ENCODE data around the gene CRLF1. TPM values are rescaled to one million over a fixed set of nuclear protein-coding genes. Genes with fewer than 3 reads are reported as not detected.

The CRLF1 gene
- total and polyA plus RNA-seq, 12 donors: 0.44 to 111 (median 21.3) TPM

GRCh38 chr19:18551631-18552030 is 55.0 kb downstream of the CRLF1 start:
- Histone ChIP-seq H3K9me3 (replicated peaks in 1 of 3) (no peaks in the 10 kb centered on the region), H3K27me3 (no peaks in the 10 kb centered on the region), H3K36me3 (replicated peaks in 1 of 2) (no peaks in the 10 kb centered on the region), H3K27ac (no peak overlapping the region), H3K4me1 (replicated peaks in 1 of 2) (no peaks in the 10 kb centered on the region), H3K4me3 (no peak overlapping the region)
- TF ChIP-seq CTCF (IDR thresholded peaks at IDR 0.05) (no peak), POLR2A (IDR thresholded peaks at IDR 0.05) (no peak)
- intact Hi-C loops (cut with DNase I): no loop called here
- 52 to 68% (median 64%) methylated on average over 6 of the region's 6 CpGs for WGBS, 4 donors
- DNase-seq: no peak

- intact Hi-C loops (cut with DNase I): no loop called here
These were observed 62.7 kb downstream of the CRLF1 start for GRCh38 chr19:18543814-18544475.

More at GRCh38 chr19:18543814-18544475, 62.7 kb downstream of the CRLF1 start:
- peak overlapping the region in 2 of 5 donors; percentile 74 to 95 for H3K27ac ChIP-seq
- H3K36me3 ChIP-seq (replicated peaks in 1 of 2): peaks cover 0 to 25% of the 10 kb centered on the region in 2 donors
- no peaks in the 10 kb centered on the region for H3K27me3 ChIP-seq
- peaks cover 2 to 13% of the 10 kb centered on the region in 2 donors for H3K4me1 ChIP-seq (replicated peaks in 1 of 2)
- H3K9me3 ChIP-seq (replicated peaks in 1 of 3): no peaks in the 10 kb centered on the region
- peak in 6 of 7 donors; percentile 50 to 70 (median 58) for DNase-seq
- H3K4me3 ChIP-seq: peak overlapping the region in 2 of 4 donors; percentile 40 to 76
- TF ChIP-seq POLR2A (IDR thresholded peaks at IDR 0.05) (no peak), CTCF (IDR thresholded peaks at IDR 0.05) (no peak)
- WGBS, 4 donors: 5 to 11% (median 10%) methylated on average over 6 to 12 of the region's 12 CpGs

Small RNA genes within 50 kb of the gene (small RNA-seq; reads per million reads assigned to genes)
- gene RN7SL155P: 0 reads per million in 2 donors

Other genes with a start within 250 kb of the CRLF1 start
- gene GDF15, start 220.6 kb downstream of the CRLF1 start, total RNA-seq: 10 to 100 TPM in 4 of 9 donors, 1 to 10 TPM in 4, under 1 TPM in 1; 0.90 to 29.2 (median 6.2) TPM
- gene GDF15, start 220.6 kb downstream of the CRLF1 start, polyA plus RNA-seq: 1 to 10 TPM in 2 of 3 donors, under 1 TPM in 1; 0.33 to 5.3 (median 2.6) TPM
- gene LRRC25, start 209.2 kb downstream of the CRLF1 start, total RNA-seq: 10 to 100 TPM in 7 of 9 donors, 1 to 10 TPM in 2; 1.5 to 38.2 (median 21.6) TPM
- 10 to 100 TPM in 1 of 3 donors, 1 to 10 TPM in 2; 5.1 to 18.4 (median 8.5) TPM for gene LRRC25, start 209.2 kb downstream of the CRLF1 start, polyA plus RNA-seq
- gene SSBP4, start 187.4 kb downstream of the CRLF1 start, total RNA-seq: 100 to 1,000 TPM in 1 of 9 donors, 10 to 100 TPM in 8; 38.9 to 119 (median 69.9) TPM
- gene SSBP4, start 187.4 kb downstream of the CRLF1 start, polyA plus RNA-seq: 100 to 1,000 TPM in 2 of 3 donors, 1 to 10 TPM in 1; 9.1 to 160 (median 136) TPM
- gene ISYNA1, start 168.7 kb downstream of the CRLF1 start, total RNA-seq: 100 to 1,000 TPM in 3 of 9 donors, 10 to 100 TPM in 6; 32.3 to 211 (median 66.0) TPM
- gene ISYNA1, start 168.7 kb downstream of the CRLF1 start, polyA plus RNA-seq: 100 to 1,000 TPM in 2 of 3 donors, 1 to 10 TPM in 1; 3.2 to 313 (median 125) TPM
- 10 to 100 TPM in 7 of 9 donors, 1 to 10 TPM in 2; 3.6 to 28.3 (median 14.2) TPM for gene ELL, start 84.7 kb downstream of the CRLF1 start, total RNA-seq
- 10 to 100 TPM in 1 of 3 donors, 1 to 10 TPM in 2; 1.8 to 14.3 (median 9.1) TPM for gene ELL, start 84.7 kb downstream of the CRLF1 start, polyA plus RNA-seq
- gene FKBP8, start 63.2 kb downstream of the CRLF1 start, total RNA-seq: 100 to 1,000 TPM; 128 to 463 (median 261) TPM
- 100 to 1,000 TPM in 2 of 3 donors, 10 to 100 TPM in 1; 26.3 to 816 (median 417) TPM for gene FKBP8, start 63.2 kb downstream of the CRLF1 start, polyA plus RNA-seq
- 100 to 1,000 TPM in 3 of 9 donors, 10 to 100 TPM in 6; 57.7 to 165 (median 83.3) TPM for gene KXD1, start 48.9 kb downstream of the CRLF1 start, total RNA-seq
- gene KXD1, start 48.9 kb downstream of the CRLF1 start, polyA plus RNA-seq: 100 to 1,000 TPM in 1 of 3 donors, 10 to 100 TPM in 2; 74.2 to 120 (median 79.4) TPM
- 1,000 to 10,000 TPM in 6 of 9 donors, 100 to 1,000 TPM in 3; 781 to 1,331 (median 1,025) TPM for gene UBA52, start 34.9 kb downstream of the CRLF1 start, total RNA-seq
- gene UBA52, start 34.9 kb downstream of the CRLF1 start, polyA plus RNA-seq: 1,000 to 10,000 TPM in 2 of 3 donors, 100 to 1,000 TPM in 1; 950 to 1,900 (median 1,669) TPM
- 100 to 1,000 TPM in 3 of 9 donors, 10 to 100 TPM in 6; 56.1 to 268 (median 89.4) TPM for gene REX1BD, start 18.0 kb downstream of the CRLF1 start, total RNA-seq
- gene REX1BD, start 18.0 kb downstream of the CRLF1 start, polyA plus RNA-seq: 100 to 1,000 TPM in 2 of 3 donors, 1 to 10 TPM in 1; 8.8 to 156 (median 148) TPM
- 10 to 100 TPM in 2 of 9 donors, 1 to 10 TPM in 6, under 1 TPM in 1; 0.89 to 13.9 (median 5.2) TPM for gene TMEM59L, start 6.1 kb upstream of the CRLF1 start, total RNA-seq
- gene TMEM59L, start 6.1 kb upstream of the CRLF1 start, polyA plus RNA-seq: 10 to 100 TPM in 1 of 3 donors, 1 to 10 TPM in 2; 1.9 to 14.5 (median 5.5) TPM
- gene KLHL26, start 30.2 kb upstream of the CRLF1 start, total RNA-seq: 10 to 100 TPM in 3 of 9 donors, 1 to 10 TPM in 6; 1.4 to 15.2 (median 9.0) TPM
- gene KLHL26, start 30.2 kb upstream of the CRLF1 start, polyA plus RNA-seq: 1 to 10 TPM; 1.7 to 5.1 (median 3.7) TPM
- gene CRTC1, start 76.9 kb upstream of the CRLF1 start, total RNA-seq: 10 to 100 TPM in 6 of 9 donors, 1 to 10 TPM in 3; 3.1 to 22.5 (median 10.2) TPM
- gene CRTC1, start 76.9 kb upstream of the CRLF1 start, polyA plus RNA-seq: 10 to 100 TPM in 2 of 3 donors, 1 to 10 TPM in 1; 4.6 to 38.1 (median 18.1) TPM
- gene COMP, start 184.5 kb upstream of the CRLF1 start, total RNA-seq: under 1 TPM in 1 of 9 donors, not detected in 8; 0.11 TPM
- gene COMP, start 184.5 kb upstream of the CRLF1 start, polyA plus RNA-seq: under 1 TPM in 2 of 3 donors, not detected in 1; 0.16 to 0.17 TPM
- 100 to 1,000 TPM in 1 of 9 donors, 10 to 100 TPM in 8; 31.1 to 141 (median 78.7) TPM for gene UPF1, start 225.2 kb upstream of the CRLF1 start, total RNA-seq
- 10 to 100 TPM; 27.6 to 80.8 (median 55.1) TPM for gene UPF1, start 225.2 kb upstream of the CRLF1 start, polyA plus RNA-seq

Data from adrenal gland (tissue), 12 donors.